22Rv1 (cell line): ENCODE measurements around the gene CNP.

ENCODE experiments used
- ZFX ChIP-seq: fragments of 450-650 bp; IDR thresholded peaks from 2 replicates; pipeline ENCODE4 v1.6.1; 2017; ENCODE audit warnings: antibody characterized with exemption, borderline replicate concordance
- TF ChIP-seq, protein P1 (sequence below): fragments of 450-650 bp; IDR thresholded peaks from 2 replicates; pipeline ENCODE4 v1.5.1; 2017; ENCODE audit warnings: mild to moderate bottlenecking

DNA sequence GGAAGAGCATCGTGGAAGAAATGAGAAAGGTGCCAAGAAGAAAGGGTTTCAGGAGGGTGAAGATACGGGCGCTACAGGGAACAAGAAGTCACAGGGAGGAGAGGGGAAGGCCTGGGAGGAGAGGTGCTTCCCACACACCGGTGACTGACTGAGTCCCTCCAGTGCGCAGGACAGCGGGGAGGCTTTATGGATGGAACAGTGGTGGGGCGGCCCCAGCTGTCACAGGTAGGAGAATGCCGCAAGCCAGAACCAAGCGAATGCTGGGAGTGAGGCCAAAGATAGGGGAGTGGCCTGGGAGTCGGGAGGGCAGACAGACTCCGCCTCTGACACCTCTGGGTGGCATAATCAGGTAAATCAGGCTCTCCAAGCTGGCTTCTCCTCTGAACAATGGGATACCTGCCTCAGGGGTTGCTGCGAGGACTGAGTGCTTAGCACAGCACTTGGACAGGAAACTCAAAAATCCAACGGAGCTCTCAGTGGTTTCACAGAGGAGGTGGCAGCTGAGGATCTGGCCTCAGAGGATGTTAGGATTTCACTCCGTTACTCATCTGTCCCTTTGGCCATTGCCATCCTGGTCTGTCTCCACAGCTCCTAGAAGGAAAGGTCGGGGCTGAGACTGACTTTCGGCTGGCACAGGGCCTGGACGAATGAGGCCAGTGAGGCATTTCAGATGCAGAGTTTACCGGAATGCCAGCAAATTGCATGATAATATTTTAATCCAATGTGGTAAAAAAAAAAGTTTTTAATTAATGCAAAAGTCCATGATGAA, 717 bp upstream of the CNP start:
- TF ChIP-seq, protein P1, sequence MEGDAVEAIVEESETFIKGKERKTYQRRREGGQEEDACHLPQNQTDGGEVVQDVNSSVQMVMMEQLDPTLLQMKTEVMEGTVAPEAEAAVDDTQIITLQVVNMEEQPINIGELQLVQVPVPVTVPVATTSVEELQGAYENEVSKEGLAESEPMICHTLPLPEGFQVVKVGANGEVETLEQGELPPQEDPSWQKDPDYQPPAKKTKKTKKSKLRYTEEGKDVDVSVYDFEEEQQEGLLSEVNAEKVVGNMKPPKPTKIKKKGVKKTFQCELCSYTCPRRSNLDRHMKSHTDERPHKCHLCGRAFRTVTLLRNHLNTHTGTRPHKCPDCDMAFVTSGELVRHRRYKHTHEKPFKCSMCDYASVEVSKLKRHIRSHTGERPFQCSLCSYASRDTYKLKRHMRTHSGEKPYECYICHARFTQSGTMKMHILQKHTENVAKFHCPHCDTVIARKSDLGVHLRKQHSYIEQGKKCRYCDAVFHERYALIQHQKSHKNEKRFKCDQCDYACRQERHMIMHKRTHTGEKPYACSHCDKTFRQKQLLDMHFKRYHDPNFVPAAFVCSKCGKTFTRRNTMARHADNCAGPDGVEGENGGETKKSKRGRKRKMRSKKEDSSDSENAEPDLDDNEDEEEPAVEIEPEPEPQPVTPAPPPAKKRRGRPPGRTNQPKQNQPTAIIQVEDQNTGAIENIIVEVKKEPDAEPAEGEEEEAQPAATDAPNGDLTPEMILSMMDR = no peak
- TF ChIP-seq ZFX = no peak
